Fibroblast of villous mesenchyme (primary cell): Measurements from ENCODE around the gene DAB1. TPM values are rescaled to one million over a fixed set of nuclear protein-coding genes. Genes with fewer than 3 reads are reported as not detected.

Experiments
- DNase-seq: peaks from one replicate; pipeline ENCODE4 v3.0.0-alpha.2; 2010; ENCODE audit warnings: low read depth
- H3K4me3 ChIP-seq: 2 replicates; pipeline ENCODE4 v1.5.1; 2011; ENCODE audit warnings: low read depth, mild to moderate bottlenecking, low read length
- CTCF ChIP-seq: IDR thresholded peaks from 2 replicates; pipeline ENCODE4 v1.5.1; 2012; ENCODE audit warnings: low read depth, mild to moderate bottlenecking, low read length; ENCODE audit not compliant: insufficient read depth
- total RNA-seq: library from RNA; depleted of rRNA; stranded (reverse); fragments of >200 nt; gene quantifications from 2 replicates; pipeline ENCODE4 v1.2.3, GENCODE V29; 2012

Gene DAB1
- total RNA-seq, 1 donor, result not detected

DNA sequence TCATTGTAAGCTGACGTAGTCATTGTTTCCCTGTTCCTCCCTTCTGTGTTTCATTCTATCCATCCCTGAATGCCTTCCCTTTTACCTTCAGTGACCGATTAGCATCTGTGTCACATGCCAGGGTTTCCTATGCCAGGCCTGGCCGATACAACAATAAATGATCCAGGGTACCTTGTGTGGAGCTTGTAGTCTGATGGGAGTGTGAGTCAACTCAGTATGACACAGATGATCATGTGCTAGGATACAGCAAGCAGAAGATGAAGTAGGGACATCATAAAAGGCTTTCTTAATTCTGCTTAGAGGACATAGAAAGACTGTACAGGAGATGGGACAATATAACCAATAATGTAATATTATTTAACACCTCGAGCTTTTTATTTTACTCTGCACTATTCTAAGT lies 294.0 kb downstream of the DAB1 start:
- no peak for TF ChIP-seq CTCF
- no peak overlapping the region for H3K4me3 ChIP-seq
- DNase-seq, result no peak

DNA sequence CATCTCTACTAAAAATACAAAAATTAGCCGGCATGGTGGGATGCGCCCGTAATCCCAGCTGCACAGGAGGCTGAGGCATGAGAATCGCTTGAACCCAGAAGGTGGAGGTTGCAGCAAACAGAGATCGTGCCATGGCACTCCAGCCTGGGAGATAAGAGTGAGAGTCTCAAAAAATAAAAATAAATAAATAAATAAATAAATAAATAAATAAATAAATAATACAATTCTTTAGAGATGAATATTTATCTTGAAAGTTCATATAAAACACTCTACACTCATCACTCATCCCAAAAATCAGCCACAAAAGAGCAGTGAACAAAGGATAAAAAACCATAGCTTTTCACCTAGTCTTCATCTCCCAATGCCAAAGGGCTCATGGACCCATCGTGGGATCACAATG lies 295.9 kb downstream of the DAB1 start:
- H3K4me3 ChIP-seq, result no peak overlapping the region
- no peak for TF ChIP-seq CTCF
- DNase-seq, result no peak

DNA sequence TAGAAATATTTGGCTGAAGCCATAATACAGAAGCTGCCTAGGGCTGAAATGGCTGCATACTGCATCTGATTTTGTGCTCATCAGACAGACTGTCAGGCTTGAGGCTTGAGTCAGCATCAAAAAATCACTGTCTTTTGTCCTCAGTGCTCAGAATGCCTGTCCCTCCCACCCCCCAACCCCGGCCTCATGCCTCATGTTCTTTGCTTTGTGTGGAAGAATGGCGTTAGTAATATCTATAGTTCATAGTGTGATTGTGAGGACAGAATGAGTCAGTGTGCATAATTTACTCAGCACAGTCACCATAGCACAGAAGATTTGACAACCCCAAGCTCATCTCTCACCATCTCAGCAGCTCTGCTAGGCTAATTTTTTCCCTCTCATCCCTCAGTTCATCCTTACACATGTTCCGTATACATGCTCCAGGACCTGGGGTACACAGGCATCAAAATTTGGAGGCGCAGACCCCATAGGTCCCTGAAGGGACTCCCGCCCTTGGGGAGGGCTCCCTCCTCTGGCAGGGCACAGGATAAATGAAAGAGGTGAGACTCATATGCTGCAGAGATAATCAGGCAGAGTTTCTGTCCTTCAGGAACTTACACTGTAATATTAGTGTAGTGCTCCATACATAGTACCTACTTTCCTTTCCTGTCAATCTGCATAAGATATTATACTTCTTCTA lies 299.0 kb downstream of the DAB1 start:
- TF ChIP-seq CTCF, result no peak
- no peak for DNase-seq
- H3K4me3 ChIP-seq, result no peak overlapping the region

DNA sequence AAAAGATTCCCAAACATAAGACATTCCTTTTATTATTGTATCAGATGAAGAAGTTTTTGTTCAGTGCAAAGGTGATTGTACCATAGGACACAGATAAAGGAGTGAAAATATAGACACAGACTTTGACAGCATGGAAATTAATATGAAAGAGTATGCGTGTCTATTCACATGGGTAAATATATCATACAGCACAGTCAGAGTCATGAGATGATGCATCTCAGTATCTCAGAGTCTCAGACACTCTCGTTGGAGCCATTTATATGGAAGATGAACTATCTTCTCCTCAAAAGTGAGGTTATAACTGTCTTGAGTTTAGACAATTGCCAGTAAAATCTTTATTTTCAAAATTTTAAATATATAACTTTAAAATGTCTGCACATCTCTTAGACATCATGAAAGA lies 299.7 kb downstream of the DAB1 start:
- no peak for DNase-seq
- no peak overlapping the region for H3K4me3 ChIP-seq
- no peak for TF ChIP-seq CTCF

GRCh38 chr1:57122031-57122430 lies 301.8 kb downstream of the DAB1 start:
- DNase-seq, result no peak
- TF ChIP-seq CTCF, result no peak
- H3K4me3 ChIP-seq, result no peak overlapping the region

GRCh38 chr1:57118948-57119603 lies 304.8 kb downstream of the DAB1 start:
- H3K4me3 ChIP-seq, result no peak overlapping the region
- no peak for DNase-seq
- TF ChIP-seq CTCF, result no peak
